Effector CD8-positive, alpha-beta T cell (primary cell): ENCODE measurements around the gene CSH1.
A peak's percentile ranks its signal among the peaks of the same experiment; 100 is the strongest.
"Not testable (repeated sequence)": the region's sequence is repeated elsewhere in the genome, so short reads cannot be mapped to it uniquely, and the experiment has no call there.

Experiments
- DNase-seq: peaks from one replicate; lab custom pipeline; 2025; lab: John Stamatoyannopoulos, UW

Gene CSH1

DNA sequence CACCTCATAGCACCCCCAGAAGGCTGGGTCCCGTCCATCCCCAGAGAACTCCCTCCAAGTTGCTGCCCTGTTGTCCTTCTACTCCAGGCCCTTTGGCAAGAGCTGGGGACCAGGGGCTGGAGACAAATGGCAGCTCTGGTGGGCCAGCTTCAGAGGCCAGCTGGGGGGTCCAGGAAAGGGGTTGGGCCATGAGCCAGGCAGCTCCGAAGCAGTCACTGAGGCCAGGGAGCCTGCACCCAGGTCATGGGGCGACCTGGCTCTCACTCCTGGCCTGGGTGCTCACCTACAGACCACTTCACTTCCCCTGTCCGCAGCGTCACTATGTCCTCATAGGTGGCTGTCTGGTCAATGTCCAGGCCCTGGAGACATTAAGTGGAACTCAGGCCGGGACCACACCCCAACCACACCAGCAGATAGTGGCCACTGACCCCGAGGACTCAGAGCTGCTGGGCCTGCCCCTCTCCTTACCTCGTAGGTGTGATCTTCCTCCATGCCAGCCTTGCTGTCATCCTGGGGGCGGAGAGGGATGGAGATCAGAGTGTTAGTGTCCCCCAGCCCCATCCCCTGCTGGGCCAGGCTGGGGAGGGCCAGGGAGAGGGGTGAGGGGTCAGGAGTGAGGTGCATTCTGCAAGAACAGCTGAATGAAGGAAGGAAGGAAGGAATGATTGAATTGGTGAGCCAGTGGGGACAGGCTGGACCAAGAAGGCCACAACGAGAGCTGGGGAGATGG is 32.8 kb upstream of the CSH1 start:
- DNase-seq, result no peak

DNA sequence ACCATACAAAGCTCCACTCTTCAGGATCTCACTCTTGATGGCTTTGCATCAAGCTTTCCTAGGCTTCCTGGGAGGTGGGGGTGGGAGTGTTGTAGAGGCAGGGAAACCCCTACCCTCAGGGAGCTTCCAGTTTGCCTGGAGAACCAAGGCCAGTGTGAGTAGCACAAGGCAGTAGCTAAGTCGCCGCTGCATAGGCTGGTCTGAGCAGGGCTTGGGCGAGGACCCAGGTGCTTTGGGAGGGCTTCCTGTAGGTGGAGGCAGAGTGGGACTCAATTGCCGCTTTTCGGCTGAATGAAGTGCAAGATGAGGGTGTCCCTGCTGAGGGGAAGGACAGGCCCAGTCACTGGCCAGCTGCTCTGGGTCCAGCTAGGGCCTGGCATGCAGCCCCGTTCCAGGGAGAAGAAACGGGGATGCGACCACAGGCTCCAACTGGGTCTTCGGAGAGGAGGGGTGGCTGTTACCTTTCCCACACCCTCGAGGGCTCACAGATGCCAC is 31.8 kb upstream of the CSH1 start:
- no peak for DNase-seq

DNA sequence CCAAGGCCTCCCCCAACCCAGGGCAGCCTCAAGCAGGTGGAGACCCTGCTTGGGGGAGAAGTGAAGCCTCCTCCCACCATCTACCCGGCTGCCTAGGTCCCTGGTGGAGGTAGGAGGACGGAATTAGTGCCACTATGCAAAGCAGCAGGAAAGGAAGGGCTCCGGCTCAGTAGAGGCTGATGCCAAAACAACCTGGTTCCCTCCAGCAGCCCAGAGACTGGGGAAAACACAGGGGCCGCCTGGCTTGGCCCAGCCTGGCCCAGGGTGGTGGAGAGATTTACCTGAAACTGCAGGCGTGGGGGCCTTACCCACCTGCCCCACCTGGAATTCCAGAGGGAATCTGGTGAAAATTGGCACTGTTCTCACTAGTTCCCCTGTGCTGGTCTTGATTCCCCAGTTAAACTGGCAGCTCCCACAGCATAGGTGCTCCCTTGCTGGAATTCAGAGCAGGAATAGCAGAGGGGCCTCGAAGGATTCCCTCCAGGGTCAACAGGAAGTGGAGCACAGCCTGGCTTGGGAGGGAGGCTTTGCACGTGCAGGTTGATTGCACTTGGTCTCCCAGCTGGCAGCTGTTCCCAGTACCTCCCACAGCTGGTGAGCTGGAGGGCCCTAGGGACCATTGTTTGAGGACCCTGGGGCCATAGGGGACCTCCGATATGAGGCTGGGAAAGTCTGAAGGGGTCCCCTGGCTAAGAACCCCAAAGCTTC is 31.2 kb upstream of the CSH1 start:
- DNase-seq, result no peak

DNA sequence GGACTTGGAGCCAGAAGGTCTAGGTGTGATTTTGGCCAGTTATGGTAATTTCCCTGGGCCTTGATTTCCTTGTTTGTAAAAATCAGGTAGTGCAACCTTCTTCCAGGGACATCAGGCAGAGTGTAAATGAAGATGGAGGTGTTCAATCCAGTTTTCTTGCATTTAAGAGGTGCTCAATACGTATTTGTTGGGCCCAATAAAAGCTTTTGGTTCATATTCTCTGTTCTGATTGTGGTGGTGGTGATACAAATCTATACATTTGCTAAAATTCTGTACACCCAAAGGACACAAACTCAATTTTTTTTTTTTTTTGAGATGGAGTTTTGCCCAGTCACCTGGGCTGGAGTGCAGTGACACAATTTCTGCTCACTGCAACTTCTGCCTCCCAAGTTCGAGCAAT is 29.8 kb upstream of the CSH1 start:
- no peak for DNase-seq

GRCh38 chr17:63925615-63926014 is 29.2 kb upstream of the CSH1 start:
- no peak for DNase-seq

GRCh38 chr17:63922402-63922801 is 26.0 kb upstream of the CSH1 start:
- DNase-seq, result not testable (repeated sequence)

DNA sequence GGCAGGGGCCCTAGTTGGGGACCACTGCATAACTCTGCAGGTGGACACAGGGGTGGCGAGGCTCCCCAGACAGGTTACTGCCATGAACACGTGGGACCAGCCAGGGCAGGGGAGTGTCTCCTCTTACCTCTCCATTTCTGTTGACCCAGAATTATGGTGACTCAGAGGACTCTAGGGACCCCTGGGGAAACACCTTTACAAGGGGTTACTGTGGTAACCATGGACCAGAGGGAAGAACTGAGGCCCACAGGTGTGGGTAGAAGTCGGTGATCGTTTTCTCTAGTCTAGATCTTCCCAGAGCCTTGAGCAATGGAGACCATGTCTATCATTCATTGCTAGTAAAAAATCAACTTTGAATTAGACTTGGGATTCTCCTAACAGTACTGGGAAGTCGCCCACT is 24.4 kb upstream of the CSH1 start:
- DNase-seq, result not testable (repeated sequence)

GRCh38 chr17:63920050-63920449 is 23.7 kb upstream of the CSH1 start:
- DNase-seq, result not testable (repeated sequence)

- DNase-seq, result peak; percentile 55
These were observed 22.9 kb upstream of the CSH1 start for GRCh38 chr17:63919311-63919723.

DNA sequence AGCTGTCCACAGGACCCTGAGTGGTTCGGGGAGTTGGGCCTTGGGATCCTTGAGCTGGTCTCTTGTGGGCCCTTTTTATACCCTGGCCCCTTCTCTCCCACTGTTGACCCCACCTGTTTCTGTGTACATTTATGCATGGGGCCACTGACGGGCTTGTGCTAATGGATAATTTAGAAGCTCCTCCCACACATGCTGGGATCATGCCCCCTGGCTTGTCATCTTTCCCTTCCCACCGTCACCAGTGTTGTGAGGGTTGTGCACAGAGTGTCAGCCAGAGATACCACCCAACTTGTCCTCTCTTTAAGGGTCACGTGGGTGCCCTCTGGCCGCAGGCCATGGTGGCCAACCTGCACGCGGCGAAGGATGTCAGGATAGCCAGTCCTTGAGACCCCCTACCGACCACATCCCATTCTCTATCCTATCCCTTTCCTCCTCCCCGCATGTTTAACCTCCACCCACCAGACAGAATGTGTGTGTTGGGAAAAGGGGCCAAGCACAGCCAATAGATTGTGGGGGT is 22.5 kb upstream of the CSH1 start, which contains the start of gene GH1:
GH1 (minus strand) TSS at position 51 of the 517 bp plus-strand sequence. CDS start 63 bp downstream, outside the sequence.
- not testable (repeated sequence) for DNase-seq

DNA sequence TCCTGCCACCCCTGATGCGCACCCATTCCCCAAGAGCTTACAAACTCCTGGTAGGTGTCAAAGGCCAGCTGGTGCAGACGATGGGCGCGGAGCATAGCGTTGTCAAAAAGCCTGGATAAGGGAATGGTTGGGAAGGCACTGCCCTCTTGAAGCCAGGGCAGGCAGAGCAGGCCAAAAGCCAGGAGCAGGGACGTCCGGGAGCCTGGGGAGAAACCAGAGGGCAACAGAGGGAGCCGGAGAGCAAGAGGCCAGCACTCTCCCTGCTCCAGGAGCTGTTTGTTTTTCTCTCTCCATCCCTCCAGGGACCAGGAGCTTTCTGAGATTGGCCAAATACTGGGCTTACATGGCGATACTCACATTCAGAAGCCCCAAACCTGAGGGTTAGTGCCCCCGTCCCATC is 21.9 kb upstream of the CSH1 start:
- DNase-seq, result no peak

DNA sequence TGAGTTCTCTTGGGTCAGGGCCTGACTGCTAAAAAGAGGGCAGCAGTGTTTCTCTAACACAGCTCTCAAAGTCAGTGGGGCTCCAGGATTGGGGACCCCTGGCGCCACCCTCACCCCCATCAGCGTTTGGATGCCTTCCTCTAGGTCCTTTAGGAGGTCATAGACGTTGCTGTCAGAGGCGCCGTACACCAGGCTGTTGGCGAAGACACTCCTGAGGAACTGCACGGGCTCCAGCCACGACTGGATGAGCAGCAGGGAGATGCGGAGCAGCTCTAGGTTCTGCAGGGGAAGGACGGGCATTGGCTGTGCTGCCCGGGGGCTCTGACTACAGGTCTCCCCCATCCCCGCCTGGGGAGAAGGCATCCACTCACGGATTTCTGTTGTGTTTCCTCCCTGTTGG is 21.3 kb upstream of the CSH1 start:
- DNase-seq, result no peak

GRCh38 chr17:63917206-63917605 is 20.8 kb upstream of the CSH1 start:
- DNase-seq, result not testable (repeated sequence)

DNA sequence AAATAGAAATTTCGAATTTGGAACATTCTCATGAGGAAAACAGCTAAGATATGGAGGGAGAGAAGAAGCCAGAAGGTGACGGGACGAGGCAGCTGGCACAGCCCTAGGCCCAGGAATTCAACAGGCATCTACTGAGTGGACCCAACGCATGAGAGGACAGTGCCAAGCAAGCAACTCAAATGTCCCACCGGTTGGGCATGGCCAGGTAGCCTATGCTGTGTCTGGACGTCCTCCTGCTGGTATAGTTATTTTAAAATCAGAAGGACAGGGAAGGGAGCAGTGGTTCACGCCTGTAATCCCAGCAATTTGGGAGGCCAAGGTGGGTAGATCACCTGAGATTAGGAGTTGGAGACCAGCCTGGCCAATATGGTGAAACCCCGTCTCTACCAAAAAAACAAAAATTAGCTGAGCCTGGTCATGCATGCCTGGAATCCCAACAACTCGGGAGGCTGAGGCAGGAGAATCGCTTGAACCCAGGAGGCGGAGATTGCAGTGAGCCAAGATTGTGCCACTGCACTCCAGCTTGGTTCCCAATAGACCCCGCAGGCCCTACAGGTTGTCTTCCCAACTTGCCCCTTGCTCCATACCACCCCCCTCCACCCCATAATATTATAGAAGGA is 20.3 kb upstream of the CSH1 start:
- DNase-seq, result no peak

DNA sequence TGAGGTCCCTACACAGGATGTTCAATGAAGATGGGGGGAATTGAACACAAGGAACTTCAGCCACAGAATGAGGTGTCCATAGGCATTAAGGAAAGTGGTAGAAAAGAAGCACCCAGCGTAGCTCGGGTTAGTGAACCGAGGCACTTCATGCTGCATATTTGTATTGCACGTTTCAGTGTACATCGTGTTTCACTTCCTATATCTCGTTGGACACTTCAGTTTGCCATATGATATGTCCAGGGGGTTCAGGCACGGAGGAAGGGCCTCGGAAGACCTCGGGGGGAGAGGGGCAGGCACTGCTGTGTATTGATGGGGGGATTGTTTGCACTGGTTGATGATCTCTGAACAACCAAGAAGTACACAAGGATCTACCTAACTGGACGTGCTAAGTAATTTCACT is 19.4 kb upstream of the CSH1 start:
- DNase-seq, result not testable (repeated sequence)

DNA sequence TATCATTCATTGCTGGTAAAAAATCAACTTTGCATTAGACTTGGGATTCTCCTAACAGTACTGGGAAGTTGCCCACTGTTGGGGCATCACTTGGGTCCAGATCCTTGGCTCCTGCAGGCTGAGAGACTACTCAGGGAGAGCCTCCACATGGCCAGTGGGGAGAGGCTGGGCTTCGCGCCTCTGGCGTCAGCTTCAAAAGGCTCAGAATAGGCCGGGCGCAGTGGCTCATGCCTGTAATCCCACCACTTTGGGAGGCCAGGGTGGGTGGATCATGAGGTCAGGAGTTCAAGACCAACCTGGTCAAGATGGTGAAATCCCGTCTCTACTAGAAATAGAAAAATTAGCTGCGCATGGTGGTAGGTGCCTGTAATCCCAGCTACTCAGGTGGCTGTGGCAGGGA is 18.1 kb upstream of the CSH1 start:
- no peak for DNase-seq

DNA sequence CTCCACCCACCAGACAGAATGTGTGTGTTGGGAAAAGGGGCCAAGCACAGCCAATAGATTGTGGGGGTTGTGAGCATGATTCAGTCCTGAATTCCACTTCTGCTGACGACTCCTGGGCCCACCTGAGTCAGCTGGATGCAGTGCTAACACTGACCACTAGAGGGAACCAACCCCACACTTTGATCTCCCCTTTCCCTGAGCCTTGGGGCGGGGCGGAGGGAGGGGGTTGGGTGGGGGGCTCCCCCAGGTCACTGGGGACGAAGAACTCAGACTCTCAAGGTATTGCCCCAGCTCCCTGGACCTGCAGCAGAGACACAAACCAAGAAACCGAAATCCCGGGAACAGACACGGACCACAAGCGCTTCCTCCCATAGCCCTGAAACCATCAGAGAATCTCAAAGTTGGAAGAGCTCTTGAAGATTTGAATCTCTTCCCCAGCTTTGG is 15.3 kb upstream of the CSH1 start:
- peak; percentile 57 for DNase-seq

- no peak for DNase-seq
These were observed 14.8 kb upstream of the CSH1 start, which contains the start of gene CSHL1 for GRCh38 chr17:63911041-63911635. Gene CSHL1 (minus strand): TSS chr17:63911258. CDS start chr17:63911196, 62 bp downstream.

GRCh38 chr17:63910096-63910495 is 13.7 kb upstream of the CSH1 start:
- no peak for DNase-seq

GRCh38 chr17:63909586-63909985 is 13.2 kb upstream of the CSH1 start:
- not testable (repeated sequence) for DNase-seq

GRCh38 chr17:63907161-63907778 is 10.9 kb upstream of the CSH1 start:
- not testable (repeated sequence) for DNase-seq
